Right lobe of liver (tissue), 4 donors: ENCODE results near the gene CD209.
"Not testable (repeated sequence)": the region's sequence is repeated elsewhere in the genome, so short reads cannot be mapped to it uniquely, and the experiment has no call there.

Source experiments
- CTCF ChIP-seq, 4 donors: fragments of 200-600 bp in 3 of 4; fragments of 450-650 bp in 1 of 4; IDR thresholded peaks; one replicate each; pipeline versions ENCODE4 v1.5.1 to v1.8.0; 2016 to 2022; ENCODE audit warnings: antibody characterized with exemption in 4 of 4, mild to moderate bottlenecking in 2 of 4
- POLR2A ChIP-seq: fragments of 450-650 bp; IDR thresholded peaks from one replicate; pipeline ENCODE4 v1.6.1; 2017; ENCODE audit warnings: antibody characterized with exemption, mild to moderate bottlenecking
- donor health status: DM: no; HTN: no; CAD: no.
- donor health status: DM: no; HTN: no; CAD: no.
- donor health status: DM: no; HTN: yes; CAD: no.

DNA sequence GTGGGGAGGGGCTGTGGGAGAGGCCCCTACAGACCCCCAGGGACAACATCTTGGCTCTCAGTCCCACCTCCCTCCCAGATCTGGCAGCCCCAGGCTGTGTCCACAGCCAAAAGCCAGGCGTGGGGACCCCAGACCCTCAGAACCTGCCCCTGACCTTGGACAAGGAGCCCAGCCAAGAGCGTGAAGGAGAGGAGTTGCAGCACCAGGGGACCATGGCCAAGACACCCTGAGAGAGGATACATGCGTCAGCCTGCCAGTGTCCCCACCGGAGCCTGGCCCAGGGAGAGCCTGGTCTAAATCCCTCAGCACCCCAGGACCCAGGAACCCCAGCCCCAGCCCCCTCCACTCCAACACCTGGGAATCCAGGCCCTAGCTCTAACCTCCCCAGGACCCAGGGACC lies 1.0 kb downstream of the CD209 start:
- TF ChIP-seq CTCF (IDR thresholded peaks at IDR 0.05); POLR2A: not testable (repeated sequence)
